ENCODE results near the gene SAMD4B.

- no peak for TF ChIP-seq POLR2AphosphoS5 (IDR thresholded peaks at IDR 0.05; ENCODE audit: borderline replicate concordance, low read depth, low read length)
- TF ChIP-seq EZH2 (IDR thresholded peaks at IDR 0.05) = no peak
Observed at GRCh38 chr19:39304185-39304513, 38.1 kb upstream of the SAMD4B start.
